GM06990 (cell line): ENCODE data around the gene LRRC40.
"Not testable (repeated sequence)": the region's sequence is repeated elsewhere in the genome, so short reads cannot be mapped to it uniquely, and the experiment has no call there.

Experiments
- DNase-seq: peaks from one replicate; pipeline ENCODE4 v3.0.0-alpha.2; 2011; ENCODE audit not compliant: insufficient read length; ENCODE audit errors: extremely low read depth
- H3K27me3 ChIP-seq: replicated peaks from 2 replicates; pipeline ENCODE4 v1.6.0; 2011; ENCODE audit warnings: low read length; ENCODE audit not compliant: control insufficient read depth, insufficient read depth
- H3K36me3 ChIP-seq: 2 replicates; pipeline ENCODE4 v1.5.1; 2011; ENCODE audit warnings: low read length; ENCODE audit not compliant: control insufficient read depth, insufficient read depth
- H3K4me3 ChIP-seq: replicated peaks from 2 replicates; pipeline ENCODE4 v1.5.1; 2011; ENCODE audit warnings: low read depth, mild to moderate bottlenecking, control low read depth, low read length
- TF ChIP-seq, protein P1 (sequence below): IDR thresholded peaks from 2 replicates; pipeline ENCODE4 v1.5.1; 2011; ENCODE audit warnings: low read length, control low read depth, mild to moderate bottlenecking, inconsistent platforms; ENCODE audit not compliant: insufficient read depth, poor library complexity, severe bottlenecking

Gene LRRC40

DNA sequence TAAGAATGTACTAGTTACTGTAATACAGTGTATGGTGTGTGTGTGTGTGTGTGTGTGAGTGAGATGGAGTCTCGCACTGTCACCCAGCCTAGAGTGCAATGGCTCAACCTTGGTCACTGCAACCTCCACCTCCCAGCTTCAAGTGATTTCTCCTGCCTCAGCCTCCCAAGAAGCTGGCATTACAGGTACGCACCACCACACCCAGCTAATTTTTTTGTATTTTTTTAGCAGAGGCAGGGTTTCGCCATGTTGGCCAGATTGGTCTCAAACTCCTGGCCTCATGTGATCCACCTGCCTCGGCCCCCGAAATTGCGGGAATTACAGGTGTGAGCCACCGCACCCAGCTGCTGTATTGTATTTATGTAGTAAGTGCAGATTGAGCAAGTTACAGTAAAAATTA lies 2.9 kb upstream of the LRRC40 start:
- H3K4me3 ChIP-seq = no peak overlapping the region
- DNase-seq = no peak
- H3K36me3 ChIP-seq = no peaks in the 10 kb centered on the region; the same call in 1 of the 2 replicates
- TF ChIP-seq, protein P1, sequence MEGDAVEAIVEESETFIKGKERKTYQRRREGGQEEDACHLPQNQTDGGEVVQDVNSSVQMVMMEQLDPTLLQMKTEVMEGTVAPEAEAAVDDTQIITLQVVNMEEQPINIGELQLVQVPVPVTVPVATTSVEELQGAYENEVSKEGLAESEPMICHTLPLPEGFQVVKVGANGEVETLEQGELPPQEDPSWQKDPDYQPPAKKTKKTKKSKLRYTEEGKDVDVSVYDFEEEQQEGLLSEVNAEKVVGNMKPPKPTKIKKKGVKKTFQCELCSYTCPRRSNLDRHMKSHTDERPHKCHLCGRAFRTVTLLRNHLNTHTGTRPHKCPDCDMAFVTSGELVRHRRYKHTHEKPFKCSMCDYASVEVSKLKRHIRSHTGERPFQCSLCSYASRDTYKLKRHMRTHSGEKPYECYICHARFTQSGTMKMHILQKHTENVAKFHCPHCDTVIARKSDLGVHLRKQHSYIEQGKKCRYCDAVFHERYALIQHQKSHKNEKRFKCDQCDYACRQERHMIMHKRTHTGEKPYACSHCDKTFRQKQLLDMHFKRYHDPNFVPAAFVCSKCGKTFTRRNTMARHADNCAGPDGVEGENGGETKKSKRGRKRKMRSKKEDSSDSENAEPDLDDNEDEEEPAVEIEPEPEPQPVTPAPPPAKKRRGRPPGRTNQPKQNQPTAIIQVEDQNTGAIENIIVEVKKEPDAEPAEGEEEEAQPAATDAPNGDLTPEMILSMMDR = no peak
- no peaks in the 10 kb centered on the region for H3K27me3 ChIP-seq

DNA sequence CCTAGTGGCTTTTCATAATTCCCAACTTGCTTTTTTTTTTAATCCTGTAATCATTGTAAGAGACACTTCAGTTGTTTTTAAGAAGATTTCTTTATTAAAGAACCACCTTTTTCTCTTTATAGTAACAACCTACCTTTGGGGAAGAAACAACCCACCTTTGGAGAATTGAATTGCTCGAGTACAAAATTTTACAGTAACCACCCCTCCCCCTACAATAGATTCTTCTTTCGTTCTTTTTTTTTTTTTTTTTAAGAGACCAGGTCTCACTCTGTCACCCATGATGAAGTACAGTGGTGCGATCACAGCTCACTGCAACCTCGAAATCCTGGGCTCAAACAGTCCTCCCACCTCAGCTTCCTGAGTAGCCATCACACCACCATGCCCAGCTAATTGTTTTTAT lies 2.1 kb upstream of the LRRC40 start:
- H3K4me3 ChIP-seq = no peak overlapping the region

DNA sequence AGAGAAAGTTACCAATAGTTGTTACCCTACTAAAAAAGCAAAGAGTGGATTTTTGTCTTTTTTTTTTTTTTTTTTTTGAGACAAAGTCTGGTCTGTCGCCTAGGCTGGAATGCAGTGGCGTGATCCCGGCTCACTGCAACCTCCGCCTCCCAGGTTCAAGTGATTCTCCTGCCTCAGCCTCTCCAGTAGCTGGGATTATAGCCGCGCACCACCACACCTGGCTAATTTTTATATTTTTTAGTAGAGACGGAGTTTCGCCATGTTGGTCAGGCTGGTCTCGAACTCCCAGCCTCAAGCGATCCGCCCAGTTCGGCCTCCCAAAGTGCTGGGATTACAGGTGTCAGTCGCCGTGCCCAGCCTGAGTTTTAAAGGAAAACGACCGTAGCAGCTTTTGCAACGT lies 1.5 kb upstream of the LRRC40 start:
- not testable (repeated sequence) for H3K27me3 ChIP-seq, H3K36me3 ChIP-seq, DNase-seq
- H3K4me3 ChIP-seq = peak overlapping the region; percentile 92

More for the DNA sequence above, 2.1 kb upstream of the LRRC40 start:
- Histone ChIP-seq H3K27me3 (no peaks in the 10 kb centered on the region), H3K36me3 (no peaks in the 10 kb centered on the region; the same call in 1 of the 2 replicates)
- TF ChIP-seq, protein P1 = no peak
- no peak for DNase-seq

DNA sequence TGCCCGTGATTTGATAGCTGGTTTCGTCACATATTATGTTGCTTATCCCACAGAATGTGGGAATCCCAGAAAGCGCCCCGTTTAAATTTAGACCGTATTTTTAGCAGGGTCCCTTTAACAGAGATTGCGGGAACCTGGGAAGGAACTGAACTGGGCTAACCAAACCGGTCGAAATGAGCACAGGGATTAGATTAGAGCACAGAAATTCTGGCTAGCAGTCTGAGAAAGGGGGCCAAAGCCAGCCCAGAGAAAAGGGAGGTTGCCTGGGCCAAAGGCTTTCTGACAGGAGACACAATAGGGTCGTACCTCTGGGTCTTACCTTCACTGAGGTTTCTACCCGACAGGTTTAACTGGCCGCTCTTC lies 327 bp downstream of the LRRC40 start:
- Histone ChIP-seq H3K36me3 (no peaks in the 10 kb centered on the region; the same call in 1 of the 2 replicates), H3K4me3 (peak overlapping the region; percentile 92), H3K27me3 (no peaks in the 10 kb centered on the region)
- no peak for DNase-seq
- TF ChIP-seq, protein P1 = no peak

DNA sequence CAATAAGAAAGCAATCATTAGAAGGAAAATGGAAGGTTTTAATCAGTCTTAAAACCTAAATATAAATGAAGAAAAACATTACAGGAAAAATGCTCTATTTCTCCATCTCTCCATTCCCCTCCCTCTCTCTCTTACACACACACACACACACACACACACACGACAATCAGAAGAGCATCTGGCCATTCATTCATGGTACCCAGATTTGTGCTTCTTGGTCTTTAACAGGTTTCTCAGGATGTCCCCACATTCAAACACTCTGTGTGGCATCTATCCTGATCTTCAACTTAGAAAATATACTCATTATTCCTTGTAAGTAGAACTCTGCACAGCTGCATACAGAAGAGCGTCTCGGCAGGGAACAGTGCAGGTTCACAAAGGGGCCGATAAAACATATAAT lies 779 bp downstream of the LRRC40 start:
- TF ChIP-seq, protein P1 = no peak
- Histone ChIP-seq H3K36me3 (no peaks in the 10 kb centered on the region; the same call in 1 of the 2 replicates), H3K4me3 (peak overlapping the region; percentile 92), H3K27me3 (no peaks in the 10 kb centered on the region)
- no peak for DNase-seq

DNA sequence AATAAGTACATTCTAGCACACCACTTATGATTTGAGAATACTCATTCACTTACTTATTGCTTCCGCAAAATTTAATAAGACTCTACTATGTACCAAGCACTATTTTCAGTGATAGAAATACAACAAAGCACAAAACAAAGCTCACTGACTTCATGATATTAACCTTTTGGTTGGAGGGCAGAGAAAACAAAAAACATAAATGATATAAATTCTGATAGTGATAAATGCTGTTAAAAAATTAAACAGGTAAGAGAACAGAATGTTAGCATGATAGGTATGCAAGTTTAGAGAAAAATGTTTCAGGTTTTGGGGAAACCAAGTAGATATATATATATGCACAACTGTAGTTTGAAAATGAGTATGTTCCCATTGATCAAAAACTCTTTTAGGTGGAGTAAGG lies 1.2 kb downstream of the LRRC40 start:
- H3K36me3 ChIP-seq = no peaks in the 10 kb centered on the region; the same call in 1 of the 2 replicates
- TF ChIP-seq, protein P1 = no peak
- H3K27me3 ChIP-seq = no peaks in the 10 kb centered on the region
- peak overlapping the region; percentile 92 for H3K4me3 ChIP-seq
- no peak for DNase-seq
